ENCODE measurements around the gene ERH.
"Not testable (repeated sequence)": the region's sequence is repeated elsewhere in the genome, so short reads cannot be mapped to it uniquely, and the experiment has no call there.

ERH gene

GRCh38 chr14:69398053-69398817 lies at the start of gene ERH, which contains the start of gene SLC39A9:
Gene ERH (minus strand): TSS chr14:69398299. CDS start chr14:69398233, 66 bp downstream.
Gene SLC39A9 (plus strand): TSS chr14:69398692. CDS start chr14:69399370, 678 bp downstream.
- H3K27me3 Mint-ChIP-seq = no peaks in the 10 kb centered on the region
- ATAC-seq = peak; percentile 95
- H3K4me3 Mint-ChIP-seq = peak within 1 kb of the TSS; percentile 88 to 96
- H3K4me1 Mint-ChIP-seq = peaks cover 62% of the 10 kb centered on the region
- peak; percentile 88 to 94 for DNase-seq
- H3K27ac Mint-ChIP-seq = peak within 1 kb of the TSS; percentile 98 to 100
- no peaks in the 10 kb centered on the region for H3K9me3 Mint-ChIP-seq

- ATAC-seq (peak; percentile 59), DNase-seq (no peak)
- Mint-ChIP-seq H3K27me3 (no peaks in the 10 kb centered on the region), H3K4me1 (peaks cover 43% of the 10 kb centered on the region), H3K4me3 (peak overlapping the region; percentile 73 to 93), H3K27ac (peak overlapping the region; percentile 76 to 99), H3K9me3 (no peaks in the 10 kb centered on the region)
These were observed 45.3 kb upstream of the ERH start for GRCh38 chr14:69443296-69443805.

- Mint-ChIP-seq H3K9me3 (no peaks in the 10 kb centered on the region), H3K27ac (peak overlapping the region; percentile 92 to 99), H3K27me3 (no peaks in the 10 kb centered on the region), H3K4me3 (peak overlapping the region; percentile 73 to 93), H3K4me1 (peaks cover 43% of the 10 kb centered on the region)
- DNase-seq = peak; percentile 12 to 39
- ATAC-seq = peak; percentile 73
These were observed 43.8 kb upstream of the ERH start for GRCh38 chr14:69441948-69442347.

- peak overlapping the region in 1 of 2 donors; percentile 82 for H3K27ac Mint-ChIP-seq
- no peaks in the 10 kb centered on the region for H3K27me3 Mint-ChIP-seq
- peaks cover 43% of the 10 kb centered on the region for H3K4me1 Mint-ChIP-seq
- H3K4me3 Mint-ChIP-seq = no peak overlapping the region
- H3K9me3 Mint-ChIP-seq = no peaks in the 10 kb centered on the region
- no peak for ATAC-seq
- no peak for DNase-seq
These were observed 41.6 kb upstream of the ERH start for GRCh38 chr14:69439521-69440270.

GRCh38 chr14:69432364-69432763 lies 34.3 kb upstream of the ERH start:
- no peaks in the 10 kb centered on the region for H3K27me3 Mint-ChIP-seq

GRCh38 chr14:69430306-69430939 lies 32.3 kb upstream of the ERH start:
- ATAC-seq = no peak
- Mint-ChIP-seq H3K4me3 (no peak overlapping the region), H3K9me3 (no peaks in the 10 kb centered on the region), H3K27me3 (no peaks in the 10 kb centered on the region), H3K4me1 (no peaks in the 10 kb centered on the region), H3K27ac (no peak overlapping the region)
- DNase-seq = no peak

More at GRCh38 chr14:69432364-69432763, 34.3 kb upstream of the ERH start:
- Mint-ChIP-seq H3K9me3 (no peaks in the 10 kb centered on the region), H3K4me3 (no peak overlapping the region), H3K27ac (no peak overlapping the region), H3K4me1 (no peaks in the 10 kb centered on the region)
- ATAC-seq (no peak), DNase-seq (no peak)

- Mint-ChIP-seq H3K27ac (no peak overlapping the region), H3K27me3 (no peaks in the 10 kb centered on the region), H3K4me1 (no peaks in the 10 kb centered on the region), H3K9me3 (no peaks in the 10 kb centered on the region), H3K4me3 (no peak overlapping the region)
- ATAC-seq (no peak), DNase-seq (no peak)
These were observed 31.5 kb upstream of the ERH start for GRCh38 chr14:69429643-69430042.

GRCh38 chr14:69428289-69428998 lies 30.3 kb upstream of the ERH start:
- no peak overlapping the region for H3K27ac Mint-ChIP-seq

GRCh38 chr14:69427596-69427995 lies 29.5 kb upstream of the ERH start:
- DNase-seq (no peak), ATAC-seq (no peak)
- Mint-ChIP-seq H3K4me1 (no peaks in the 10 kb centered on the region), H3K9me3 (no peaks in the 10 kb centered on the region), H3K27me3 (no peaks in the 10 kb centered on the region), H3K27ac (no peak overlapping the region), H3K4me3 (no peak overlapping the region)

More at GRCh38 chr14:69428289-69428998, 30.3 kb upstream of the ERH start:
- Mint-ChIP-seq H3K27me3 (no peaks in the 10 kb centered on the region), H3K4me1 (no peaks in the 10 kb centered on the region), H3K9me3 (no peaks in the 10 kb centered on the region), H3K4me3 (no peak overlapping the region)
- no peak for DNase-seq
- no peak for ATAC-seq

GRCh38 chr14:69424149-69424923 lies 26.2 kb upstream of the ERH start:
- Mint-ChIP-seq H3K4me3 (no peak overlapping the region), H3K9me3 (no peaks in the 10 kb centered on the region), H3K4me1 (peaks cover 19% of the 10 kb centered on the region), H3K27ac (no peak overlapping the region), H3K27me3 (no peaks in the 10 kb centered on the region)
- no peak for ATAC-seq
- no peak for DNase-seq

- Mint-ChIP-seq H3K27ac (no peak overlapping the region), H3K4me3 (no peak overlapping the region), H3K4me1 (peaks cover 30% of the 10 kb centered on the region), H3K9me3 (no peaks in the 10 kb centered on the region), H3K27me3 (no peaks in the 10 kb centered on the region)
- no peak for ATAC-seq
- no peak for DNase-seq
These were observed 25.2 kb upstream of the ERH start for GRCh38 chr14:69423279-69423678.

GRCh38 chr14:69416087-69416486 lies 18.0 kb upstream of the ERH start:
- H3K4me3 Mint-ChIP-seq, DNase-seq, ATAC-seq, H3K9me3 Mint-ChIP-seq, H3K27me3 Mint-ChIP-seq, H3K27ac Mint-ChIP-seq: not testable (repeated sequence)
- H3K4me1 Mint-ChIP-seq = peaks cover 36% of the 10 kb centered on the region

- no peaks in the 10 kb centered on the region for H3K27me3 Mint-ChIP-seq
- peak overlapping the region in 1 of 2 donors; percentile 54 for H3K27ac Mint-ChIP-seq
- H3K4me1 Mint-ChIP-seq = peaks cover 10% of the 10 kb centered on the region
- DNase-seq (no peak), ATAC-seq (no peak)
- H3K4me3 Mint-ChIP-seq = no peak overlapping the region
- H3K9me3 Mint-ChIP-seq = peaks cover 0 to 7% of the 10 kb centered on the region in 2 donors
These were observed 15.4 kb upstream of the ERH start for GRCh38 chr14:69413483-69413882.

- Mint-ChIP-seq H3K27ac (no peak overlapping the region), H3K4me3 (no peak overlapping the region), H3K27me3 (no peaks in the 10 kb centered on the region), H3K9me3 (peaks cover 0 to 5% of the 10 kb centered on the region in 2 donors), H3K4me1 (peaks cover 12% of the 10 kb centered on the region)
- DNase-seq (no peak), ATAC-seq (no peak)
These were observed 10.3 kb upstream of the ERH start for GRCh38 chr14:69408331-69408960.

All from stimulated activated naive CD8-positive, alpha-beta T cell treated with anti-CD3 and anti-CD28 coated beads, Interleukin-15, amount 100 ng/mL, for 72 hours (primary cell).